GM11168 (cell line): ENCODE measurements around the gene HRG.

ENCODE experiments used
- in situ Hi-C: fragments of 300-500 bp; cut with MboI; formaldehyde crosslinking; loops from one replicate; pipeline ENCODE4 v1.12.0; 2022; ENCODE audit warnings: low sequenced_read_pairs; ENCODE audit not compliant: unreplicated experiment

Gene HRG

DNA sequence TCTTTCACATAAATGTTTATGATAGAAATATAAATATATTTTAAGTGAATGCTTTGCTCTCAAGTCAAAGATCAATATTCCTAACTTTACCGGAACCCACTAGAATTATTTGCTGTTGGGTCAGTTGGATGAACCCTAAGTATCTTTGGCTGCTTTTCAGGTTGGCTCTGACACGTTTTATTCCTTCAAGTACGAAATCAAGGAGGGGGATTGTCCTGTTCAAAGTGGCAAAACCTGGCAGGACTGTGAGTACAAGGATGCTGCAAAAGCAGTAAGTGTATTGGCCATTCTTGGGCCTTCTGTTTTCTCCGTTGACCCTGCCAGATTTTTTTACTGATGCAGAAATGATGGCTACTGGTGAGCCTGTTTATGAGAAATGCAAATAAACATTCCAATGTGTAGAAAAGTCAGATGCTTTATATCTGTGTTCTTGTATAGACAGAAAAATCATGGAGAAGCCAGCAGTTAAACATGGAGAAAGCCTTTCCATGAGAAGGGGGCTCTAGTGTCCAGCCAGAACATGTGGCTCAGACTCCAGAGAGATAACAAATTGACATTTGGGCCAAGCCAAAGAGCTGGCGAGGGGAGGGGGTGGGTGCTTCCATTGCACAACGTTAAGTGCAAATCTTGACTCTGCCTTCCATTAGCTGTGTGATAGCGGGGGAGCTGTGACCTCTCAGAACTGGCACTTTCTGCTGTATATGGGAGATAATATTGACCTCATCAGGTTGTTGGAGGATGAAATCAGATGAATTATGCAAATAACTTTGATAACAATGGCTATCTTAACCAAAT is 54.3 kb downstream of the HRG start:
- in situ Hi-C loops: no loop called here

DNA sequence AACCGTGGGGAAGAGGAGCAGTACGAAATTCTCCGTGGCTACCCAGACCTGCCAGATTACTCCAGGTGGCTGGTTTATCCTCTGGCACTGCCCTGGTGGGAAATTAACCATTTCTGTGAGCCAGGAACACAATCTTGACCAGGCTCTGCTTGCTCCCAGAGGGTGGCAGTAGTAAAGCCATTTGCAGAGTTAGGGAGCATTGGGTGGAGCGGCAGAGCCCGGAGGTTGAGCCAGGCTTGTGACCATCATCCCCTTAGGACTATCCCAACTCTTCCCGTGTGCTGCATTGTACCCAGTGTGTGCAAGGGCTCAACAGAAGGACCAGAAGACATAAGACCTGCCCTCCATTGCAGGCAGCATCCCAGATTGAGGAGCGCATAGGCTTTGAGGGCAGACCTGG is 56.6 kb downstream of the HRG start:
- in situ Hi-C loops: no loop called here

DNA sequence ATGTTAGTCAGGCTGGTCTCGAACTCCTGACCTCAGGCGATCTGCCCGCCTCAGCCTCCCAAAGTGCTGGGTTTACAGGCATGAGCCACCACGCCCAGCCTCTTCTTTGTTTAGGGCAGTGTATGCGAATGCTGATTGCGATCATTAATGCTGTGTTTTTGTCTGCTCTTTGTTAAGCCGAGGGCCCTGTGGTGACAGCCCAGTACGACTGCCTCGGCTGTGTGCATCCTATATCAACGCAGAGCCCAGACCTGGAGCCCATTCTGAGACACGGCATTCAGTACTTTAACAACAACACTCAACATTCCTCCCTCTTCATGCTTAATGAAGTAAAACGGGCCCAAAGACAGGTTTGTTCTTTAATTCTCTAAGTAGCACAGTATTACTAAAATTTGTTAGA is 59.1 kb downstream of the HRG start:
- in situ Hi-C loops: no loop called here
